RWPE1 (cell line): Measurements from ENCODE around the gene MRPL4.
"Not testable (repeated sequence)": the region's sequence is repeated elsewhere in the genome, so short reads cannot be mapped to it uniquely, and the experiment has no call there.

Experiments
- CTCF ChIA-PET: fragments of 350-600 bp; sonication (Branson Sonifier 250); formaldehyde crosslinking; extraction: SDS; loops from one replicate; lab custom pipeline; 2021; lab: Yijun Ruan, JAX
- POLR2A ChIA-PET: fragments of 400-600 bp; formaldehyde crosslinking; extraction: SDS; loops from one replicate; lab custom pipeline; 2020; ENCODE audit warnings: antibody characterized with exemption; ENCODE audit not compliant: low non-redundant PET; lab: Yijun Ruan, JAX
- DNase-seq: peaks from one replicate; pipeline ENCODE4 v3.0.0; 2012; ENCODE audit warnings: low spot score
- H3K27ac ChIP-seq: fragments of 450-650 bp; 2 replicates; pipeline ENCODE4 v1.5.1; 2017
- CTCF ChIP-seq: fragments of 450-650 bp; conservative IDR thresholded peaks from 2 replicates; pipeline ENCODE4 v1.5.1; 2017; ENCODE audit warnings: low read depth, mild to moderate bottlenecking

MRPL4 gene

GRCh38 chr19:10231612-10232228 is 20.3 kb upstream of the MRPL4 start:
- peak overlapping the region; percentile 58 for H3K27ac ChIP-seq
- DNase-seq = no peak
- POLR2A ChIA-PET = no interaction called here
- CTCF ChIA-PET = no interaction called here
- TF ChIP-seq CTCF = no peak

- ChIA-PET CTCF (interaction anchor here (0.6 kb wide), 1 partner anchor 182 kb away, joined by 4 read pairs; no protein-coding TSS in a partner anchor), POLR2A (interaction anchor here (0.6 kb wide), 1 partner anchor 77 kb away, joined by 3 read pairs; no protein-coding TSS in a partner anchor)
- no peak overlapping the region for H3K27ac ChIP-seq
These were observed 18.1 kb upstream of the MRPL4 start for GRCh38 chr19:10233946-10234345.

GRCh38 chr19:10235003-10235402 is 17.0 kb upstream of the MRPL4 start:
- H3K27ac ChIP-seq = no peak overlapping the region
- no peak for TF ChIP-seq CTCF
- CTCF ChIA-PET = interaction anchor here (0.6 to 0.7 kb wide), 3 partner anchors 11 to 56 kb away, joined by 4 to 8 read pairs (median 4); no protein-coding TSS in a partner anchor
- POLR2A ChIA-PET = interaction anchor here (0.7 kb wide), 1 partner anchor 119 kb away, joined by 6 read pairs; no protein-coding TSS in a partner anchor
- DNase-seq = no peak

More at GRCh38 chr19:10233946-10234345, 18.1 kb upstream of the MRPL4 start:
- no peak for TF ChIP-seq CTCF
- no peak for DNase-seq

GRCh38 chr19:10235409-10235808 is 16.6 kb upstream of the MRPL4 start:
- H3K27ac ChIP-seq, DNase-seq: not testable (repeated sequence)
- CTCF ChIA-PET = interaction anchor here (0.5 to 0.7 kb wide), 4 partner anchors 9 to 152 kb away, joined by 3 to 8 read pairs (median 4); no protein-coding TSS in a partner anchor
- POLR2A ChIA-PET = interaction anchor here (0.7 kb wide), 1 partner anchor 119 kb away, joined by 6 read pairs; no protein-coding TSS in a partner anchor

GRCh38 chr19:10237702-10238101 is 14.3 kb upstream of the MRPL4 start:
- no peak for DNase-seq

GRCh38 chr19:10238172-10238783 is 13.7 kb upstream of the MRPL4 start:
- CTCF ChIA-PET = interaction anchor here (0.6 to 1.1 kb wide), 2 partner anchors 12 kb away, joined by 3 read pairs; no protein-coding TSS in a partner anchor
- peak; percentile 29 for DNase-seq

More at GRCh38 chr19:10237702-10238101, 14.3 kb upstream of the MRPL4 start:
- CTCF ChIA-PET = interaction anchor here (0.6 kb wide), 1 partner anchor 12 kb away, joined by 3 read pairs; no protein-coding TSS in a partner anchor
- POLR2A ChIA-PET = no interaction called here
- no peak for TF ChIP-seq CTCF
- no peak overlapping the region for H3K27ac ChIP-seq

GRCh38 chr19:10241826-10242449 is 10.1 kb upstream of the MRPL4 start:
- CTCF ChIA-PET = interaction anchor here (0.6 kb wide), 1 partner anchor 21 kb away, joined by 3 read pairs; no protein-coding TSS in a partner anchor
- H3K27ac ChIP-seq, DNase-seq, POLR2A ChIA-PET: not testable (repeated sequence)

More at GRCh38 chr19:10238172-10238783, 13.7 kb upstream of the MRPL4 start:
- H3K27ac ChIP-seq = no peak overlapping the region
- POLR2A ChIA-PET = no interaction called here
- TF ChIP-seq CTCF = no peak
